ENCODE measurements around the gene PCNX1. TPM values are rescaled to one million over a fixed set of nuclear protein-coding genes. Genes with fewer than 3 reads are reported as not detected.
"Not testable (repeated sequence)": the region's sequence is repeated elsewhere in the genome, so short reads cannot be mapped to it uniquely, and the experiment has no call there.

Gene PCNX1
- polyA plus RNA-seq, 1 donor: 43.9 TPM

DNA sequence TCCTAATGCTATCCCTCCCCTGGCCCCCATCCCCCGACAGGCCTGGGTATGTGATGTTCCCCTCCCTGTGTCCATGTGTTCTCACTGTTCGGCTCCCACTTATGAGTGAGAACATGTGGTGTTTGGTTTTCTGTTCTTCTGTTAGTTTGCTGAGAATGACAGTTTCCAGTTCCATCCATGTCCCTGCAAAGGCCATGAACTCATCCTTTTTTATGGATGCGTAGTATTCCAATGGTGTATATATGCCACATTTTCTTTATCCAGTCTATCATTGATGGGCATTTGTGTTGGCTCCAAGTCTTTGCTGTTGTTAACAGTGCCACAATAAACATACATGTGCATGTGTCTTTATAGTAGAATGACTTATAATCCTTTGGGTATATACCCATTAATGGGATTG is 157.5 kb downstream of the PCNX1 start:
- not testable (repeated sequence) for H3K9me3 ChIP-seq (ENCODE audit: control insufficient read depth, low read depth, low read length); DNase-seq; H3K4me3 ChIP-seq (ENCODE audit: low read length); H3K27ac ChIP-seq (ENCODE audit: low read length); H3K27me3 ChIP-seq (ENCODE audit: control insufficient read depth, insufficient read depth, low read length); H3K4me1 ChIP-seq (ENCODE audit: control insufficient read depth, insufficient read depth, low read length)
- no CpG with 5 or more reads among the region's 3 CpGs for WGBS (ENCODE audit: insufficient coverage, low lambda C conversion rate)
- H3K36me3 ChIP-seq (ENCODE audit: control insufficient read depth, insufficient read depth, low read length): peaks cover 35% of the 10 kb centered on the region

DNA sequence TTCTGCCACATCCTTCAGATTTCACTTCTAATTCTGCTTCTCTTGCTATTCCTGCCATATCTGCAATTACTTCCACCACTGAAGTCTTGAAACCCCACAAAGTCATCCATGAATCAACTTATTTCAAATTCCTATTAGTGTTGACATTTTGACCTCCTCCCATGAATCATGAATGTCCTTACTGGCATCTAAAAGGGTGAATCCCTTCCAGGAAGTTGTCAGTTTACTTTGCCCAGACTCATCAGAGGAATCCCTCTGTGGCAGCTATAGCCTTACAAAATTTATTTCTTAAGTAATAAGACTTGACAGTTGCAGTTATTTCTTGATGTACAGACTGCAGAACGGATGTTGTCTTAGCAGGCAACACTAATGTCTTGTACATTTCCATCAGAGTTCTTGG is 162.9 kb downstream of the PCNX1 start:
- Histone ChIP-seq H3K36me3 (ENCODE audit: control insufficient read depth, insufficient read depth, low read length) (peaks cover 47% of the 10 kb centered on the region), H3K27ac (ENCODE audit: low read length) (no peak overlapping the region)
- 80% methylated on average over 1 of the region's 1 CpG for WGBS (ENCODE audit: insufficient coverage, low lambda C conversion rate)

DNA sequence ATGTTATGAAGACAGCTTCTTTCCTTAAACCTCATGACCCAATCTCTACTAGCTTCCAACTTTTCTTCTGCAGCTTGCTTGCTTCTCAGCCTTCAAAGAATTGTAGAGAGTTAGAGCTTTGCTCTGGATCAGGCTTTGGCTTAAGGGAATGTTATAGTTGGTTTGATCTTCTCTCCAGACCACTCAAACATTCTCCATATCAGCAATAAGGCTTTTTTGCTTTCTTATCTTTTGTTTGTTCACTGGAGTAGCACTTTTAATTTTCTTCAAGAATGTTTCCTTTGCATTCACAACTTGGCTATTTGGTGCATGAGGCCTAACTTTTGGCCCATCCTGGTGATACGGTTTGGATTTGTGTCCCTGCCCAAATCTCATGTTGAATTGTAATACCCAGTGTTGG is 163.8 kb downstream of the PCNX1 start:
- no peaks in the 10 kb centered on the region for H3K4me1 ChIP-seq (ENCODE audit: control insufficient read depth, insufficient read depth, low read length)
- no CpG with 5 or more reads among the region's 1 CpG for WGBS (ENCODE audit: insufficient coverage, low lambda C conversion rate)
- H3K27ac ChIP-seq (ENCODE audit: low read length): no peak overlapping the region
- no peak for DNase-seq
- H3K36me3 ChIP-seq (ENCODE audit: control insufficient read depth, insufficient read depth, low read length): peaks cover 53% of the 10 kb centered on the region
- H3K4me3 ChIP-seq (ENCODE audit: low read length): no peak overlapping the region
- H3K27me3 ChIP-seq (ENCODE audit: control insufficient read depth, insufficient read depth, low read length): no peaks in the 10 kb centered on the region
- H3K9me3 ChIP-seq (ENCODE audit: control insufficient read depth, low read depth, low read length): no peaks in the 10 kb centered on the region

More for the DNA sequence above, 162.9 kb downstream of the PCNX1 start:
- no peak overlapping the region for H3K4me3 ChIP-seq (ENCODE audit: low read length)
- H3K4me1 ChIP-seq (ENCODE audit: control insufficient read depth, insufficient read depth, low read length): no peaks in the 10 kb centered on the region
- no peaks in the 10 kb centered on the region for H3K27me3 ChIP-seq (ENCODE audit: control insufficient read depth, insufficient read depth, low read length)
- H3K9me3 ChIP-seq (ENCODE audit: control insufficient read depth, low read depth, low read length): no peaks in the 10 kb centered on the region
- no peak for DNase-seq

DNA sequence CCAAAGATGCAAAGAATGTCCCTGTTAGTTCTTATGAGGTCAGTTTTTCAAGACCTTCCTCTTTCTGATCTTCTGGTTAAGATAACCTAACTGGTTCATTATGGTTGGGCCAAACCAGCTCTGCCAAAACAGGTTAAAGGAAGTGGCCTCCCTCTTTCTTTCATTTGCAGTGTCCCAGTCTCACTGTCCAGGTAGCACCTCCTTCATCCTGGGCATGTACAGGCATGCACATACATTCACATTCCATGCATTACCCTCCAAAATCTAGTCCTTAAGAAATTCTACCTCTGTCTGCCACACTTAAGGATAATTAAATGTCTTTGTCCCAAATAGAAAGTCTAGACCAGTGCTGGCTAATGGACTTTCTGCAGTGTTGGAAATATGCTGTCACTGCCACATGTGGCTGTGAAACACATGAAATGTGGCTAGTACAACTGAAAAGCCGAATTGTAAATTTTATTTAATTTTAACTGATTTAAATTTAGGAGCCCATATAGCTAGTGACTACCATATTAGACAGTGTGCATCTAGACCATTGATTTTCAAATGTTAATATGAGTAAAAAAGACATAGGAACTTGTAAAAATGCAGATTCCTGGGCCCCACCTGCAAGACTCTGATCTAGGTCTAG is 169.3 kb downstream of the PCNX1 start:
- H3K9me3 ChIP-seq (ENCODE audit: control insufficient read depth, low read depth, low read length): peaks cover 3% of the 10 kb centered on the region
- H3K4me3 ChIP-seq (ENCODE audit: low read length): no peak overlapping the region
- no peaks in the 10 kb centered on the region for H3K27me3 ChIP-seq (ENCODE audit: control insufficient read depth, insufficient read depth, low read length)
- peaks cover 58% of the 10 kb centered on the region for H3K36me3 ChIP-seq (ENCODE audit: control insufficient read depth, insufficient read depth, low read length)
- H3K4me1 ChIP-seq (ENCODE audit: control insufficient read depth, insufficient read depth, low read length): no peaks in the 10 kb centered on the region
- H3K27ac ChIP-seq (ENCODE audit: low read length): no peak overlapping the region
- no CpG with 5 or more reads among the region's 1 CpG for WGBS (ENCODE audit: insufficient coverage, low lambda C conversion rate)
- no peak for DNase-seq

DNA sequence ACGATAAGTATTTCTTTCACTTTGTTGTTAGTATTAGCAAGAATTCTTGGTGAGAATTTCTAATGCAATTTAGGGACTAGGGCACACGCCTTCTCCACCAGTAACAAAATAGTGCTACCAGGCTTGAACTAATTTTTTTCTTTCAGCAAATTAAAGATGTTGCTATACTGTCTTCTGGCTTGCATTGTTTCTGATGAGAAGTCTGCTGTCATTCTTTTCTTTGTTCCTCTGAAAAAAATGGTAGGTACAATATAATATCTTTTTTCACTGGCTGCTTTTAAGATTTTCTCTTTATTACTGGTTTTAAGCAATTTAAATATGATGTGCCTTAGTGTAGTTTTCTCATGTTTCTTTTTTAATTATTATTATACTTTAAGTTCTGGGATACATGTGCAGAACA is 171.2 kb downstream of the PCNX1 start:
- H3K4me3 ChIP-seq (ENCODE audit: low read length): no peak overlapping the region
- no CpG with 5 or more reads among the region's 2 CpGs for WGBS (ENCODE audit: insufficient coverage, low lambda C conversion rate)
- no peaks in the 10 kb centered on the region for H3K4me1 ChIP-seq (ENCODE audit: control insufficient read depth, insufficient read depth, low read length)
- no peak overlapping the region for H3K27ac ChIP-seq (ENCODE audit: low read length)
- peaks cover 49% of the 10 kb centered on the region for H3K36me3 ChIP-seq (ENCODE audit: control insufficient read depth, insufficient read depth, low read length)
- H3K27me3 ChIP-seq (ENCODE audit: control insufficient read depth, insufficient read depth, low read length): no peaks in the 10 kb centered on the region
- peaks cover 3% of the 10 kb centered on the region for H3K9me3 ChIP-seq (ENCODE audit: control insufficient read depth, low read depth, low read length)
- DNase-seq: no peak

DNA sequence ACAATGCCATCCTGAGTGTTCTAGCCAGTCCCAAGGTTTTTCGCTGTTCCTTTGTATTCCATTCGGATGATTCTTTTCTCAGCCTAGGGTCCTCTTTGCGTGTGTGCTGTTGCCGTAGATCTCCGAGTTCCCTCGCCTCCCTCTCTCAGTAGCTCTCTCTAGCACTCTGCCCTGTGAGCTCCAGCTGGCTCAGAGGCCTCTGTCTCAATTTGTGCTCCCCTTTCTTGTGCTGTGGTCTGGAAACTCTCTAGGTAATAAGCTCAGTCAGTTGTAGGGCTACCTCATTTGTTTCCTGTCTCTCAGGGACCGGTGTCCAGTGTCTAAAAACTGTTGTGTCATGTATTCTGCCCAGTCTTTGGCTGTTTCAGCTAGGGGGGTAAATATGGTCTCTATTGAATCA is 179.3 kb downstream of the PCNX1 start:
- no peak overlapping the region for H3K4me3 ChIP-seq (ENCODE audit: low read length)
- peaks cover 38% of the 10 kb centered on the region for H3K36me3 ChIP-seq (ENCODE audit: control insufficient read depth, insufficient read depth, low read length)
- DNase-seq: no peak
- no peaks in the 10 kb centered on the region for H3K27me3 ChIP-seq (ENCODE audit: control insufficient read depth, insufficient read depth, low read length)
- no peaks in the 10 kb centered on the region for H3K9me3 ChIP-seq (ENCODE audit: control insufficient read depth, low read depth, low read length)
- no peak overlapping the region for H3K27ac ChIP-seq (ENCODE audit: low read length)
- no peaks in the 10 kb centered on the region for H3K4me1 ChIP-seq (ENCODE audit: control insufficient read depth, insufficient read depth, low read length)
- 85% methylated on average over 2 of the region's 7 CpGs for WGBS (ENCODE audit: insufficient coverage, low lambda C conversion rate)

DNA sequence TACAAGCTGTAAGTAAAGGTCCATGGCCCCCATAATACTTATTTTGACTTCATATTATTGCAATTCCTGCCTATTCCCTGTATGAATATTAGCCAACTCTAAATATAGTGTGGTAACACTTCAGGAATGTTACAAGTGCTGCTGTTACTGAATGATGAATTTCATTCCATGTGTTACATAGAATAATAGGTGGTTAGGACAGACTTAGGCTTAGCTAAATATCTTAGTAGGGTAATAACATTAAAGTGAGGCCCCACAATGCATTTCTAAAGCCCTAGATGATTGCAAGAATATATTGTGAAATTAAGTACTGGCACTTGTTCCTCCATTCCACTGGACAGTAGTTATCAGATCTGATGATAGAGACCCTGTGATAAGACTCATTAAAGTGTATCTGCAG is 182.7 kb downstream of the PCNX1 start:
- no peaks in the 10 kb centered on the region for H3K4me1 ChIP-seq (ENCODE audit: control insufficient read depth, insufficient read depth, low read length)
- no peak overlapping the region for H3K4me3 ChIP-seq (ENCODE audit: low read length)
- H3K27ac ChIP-seq (ENCODE audit: low read length): no peak overlapping the region
- no peak for DNase-seq
- H3K36me3 ChIP-seq (ENCODE audit: control insufficient read depth, insufficient read depth, low read length): peaks cover 55% of the 10 kb centered on the region
- H3K27me3 ChIP-seq (ENCODE audit: control insufficient read depth, insufficient read depth, low read length): no peaks in the 10 kb centered on the region
- no peaks in the 10 kb centered on the region for H3K9me3 ChIP-seq (ENCODE audit: control insufficient read depth, low read depth, low read length)

DNA sequence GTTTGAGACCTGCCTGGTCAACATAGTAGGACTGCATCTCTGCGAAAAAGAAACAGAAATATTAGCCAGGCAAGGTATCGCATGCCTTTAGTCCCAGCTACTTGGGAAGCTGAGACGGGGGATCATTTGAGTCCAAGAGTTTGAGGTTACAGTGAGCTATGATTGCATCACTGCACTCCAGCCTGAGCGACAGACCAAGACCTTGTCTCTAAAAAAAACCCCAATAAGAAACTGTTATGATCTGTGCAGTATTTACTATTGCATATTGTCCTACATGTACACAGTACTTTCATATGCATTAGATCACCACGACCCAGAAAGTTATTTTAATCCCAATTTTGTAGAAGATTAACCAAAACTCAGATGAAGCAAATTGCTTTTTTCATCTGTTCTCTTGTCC is 187.5 kb downstream of the PCNX1 start:
- H3K36me3 ChIP-seq (ENCODE audit: control insufficient read depth, insufficient read depth, low read length): peaks cover 29% of the 10 kb centered on the region
- no peaks in the 10 kb centered on the region for H3K9me3 ChIP-seq (ENCODE audit: control insufficient read depth, low read depth, low read length)
- DNase-seq: no peak
- H3K4me3 ChIP-seq (ENCODE audit: low read length): no peak overlapping the region
- no CpG with 5 or more reads among the region's 5 CpGs for WGBS (ENCODE audit: insufficient coverage, low lambda C conversion rate)
- no peak overlapping the region for H3K27ac ChIP-seq (ENCODE audit: low read length)
- no peaks in the 10 kb centered on the region for H3K27me3 ChIP-seq (ENCODE audit: control insufficient read depth, insufficient read depth, low read length)
- no peaks in the 10 kb centered on the region for H3K4me1 ChIP-seq (ENCODE audit: control insufficient read depth, insufficient read depth, low read length)

DNA sequence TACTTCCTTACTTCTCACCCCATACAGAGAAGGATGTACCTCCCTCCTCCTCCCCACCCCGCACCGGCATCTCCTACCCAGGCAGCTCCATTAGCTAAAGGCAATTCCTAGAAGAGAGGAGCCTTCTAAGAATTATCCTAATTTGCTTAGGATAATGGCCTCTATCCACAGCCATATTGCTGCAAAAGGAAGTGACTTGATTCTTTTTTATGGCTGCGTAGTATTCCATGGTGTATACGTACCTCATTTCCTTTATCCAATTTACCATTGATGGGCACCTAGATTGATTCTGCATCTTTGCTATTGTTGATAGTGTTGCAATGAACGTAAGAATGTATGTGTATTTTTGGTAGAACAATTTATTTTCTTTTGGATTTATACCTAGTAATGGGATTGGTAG is 189.7 kb downstream of the PCNX1 start:
- Histone ChIP-seq H3K9me3 (ENCODE audit: control insufficient read depth, low read depth, low read length) (no peaks in the 10 kb centered on the region), H3K27ac (ENCODE audit: low read length) (no peak overlapping the region), H3K36me3 (ENCODE audit: control insufficient read depth, insufficient read depth, low read length) (peaks cover 17% of the 10 kb centered on the region), H3K27me3 (ENCODE audit: control insufficient read depth, insufficient read depth, low read length) (no peaks in the 10 kb centered on the region), H3K4me3 (ENCODE audit: low read length) (no peak overlapping the region), H3K4me1 (ENCODE audit: control insufficient read depth, insufficient read depth, low read length) (no peaks in the 10 kb centered on the region)
- WGBS (ENCODE audit: insufficient coverage, low lambda C conversion rate): no CpG with 5 or more reads among the region's 5 CpGs
- DNase-seq: no peak

DNA sequence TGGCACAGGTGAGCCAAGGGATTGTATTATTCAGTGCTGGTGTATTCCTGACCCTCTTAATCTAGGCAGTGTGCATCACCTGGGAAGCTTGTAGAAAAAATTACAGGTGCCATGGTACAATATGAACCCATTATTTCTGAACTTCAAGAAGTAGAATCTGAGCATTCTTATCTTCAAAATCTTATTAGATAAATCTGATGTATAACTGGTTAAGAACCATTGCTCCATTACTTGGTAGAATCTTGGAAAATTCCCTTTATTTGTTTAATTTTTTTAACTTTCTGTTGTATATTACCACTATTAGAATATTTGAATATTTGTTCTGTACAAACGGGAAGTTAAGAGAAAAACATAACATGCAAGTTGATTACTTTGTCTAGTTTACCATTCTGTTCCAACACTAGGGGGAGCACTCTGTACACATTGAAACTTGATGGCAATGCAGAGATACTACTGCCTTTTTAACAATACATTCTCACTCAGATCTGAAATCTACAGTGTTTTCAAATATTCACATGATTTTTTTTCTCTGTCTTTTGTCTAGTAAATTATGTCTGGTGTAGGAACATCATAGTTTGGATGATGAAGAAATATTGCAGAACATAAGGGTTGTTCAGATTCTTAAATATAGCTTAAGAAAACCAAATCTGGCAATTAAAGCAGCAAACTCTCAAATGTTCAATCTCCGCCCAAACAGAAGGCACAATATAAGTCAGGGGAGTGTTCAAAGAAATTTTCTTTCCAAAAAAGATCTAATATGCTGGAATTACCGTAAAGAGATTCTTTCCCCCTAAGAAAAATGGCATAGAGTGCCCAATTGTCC is 196.6 kb downstream of the PCNX1 start:
- WGBS (ENCODE audit: insufficient coverage, low lambda C conversion rate): 86% methylated on average over 1 of the region's 3 CpGs
- no peak overlapping the region for H3K4me3 ChIP-seq (ENCODE audit: low read length)
- no peaks in the 10 kb centered on the region for H3K27me3 ChIP-seq (ENCODE audit: control insufficient read depth, insufficient read depth, low read length)
- H3K27ac ChIP-seq (ENCODE audit: low read length): no peak overlapping the region
- DNase-seq: peak; percentile 47 to 55
- H3K4me1 ChIP-seq (ENCODE audit: control insufficient read depth, insufficient read depth, low read length): no peaks in the 10 kb centered on the region
- no peaks in the 10 kb centered on the region for H3K9me3 ChIP-seq (ENCODE audit: control insufficient read depth, low read depth, low read length)
- H3K36me3 ChIP-seq (ENCODE audit: control insufficient read depth, insufficient read depth, low read length): peaks cover 30% of the 10 kb centered on the region

DNA sequence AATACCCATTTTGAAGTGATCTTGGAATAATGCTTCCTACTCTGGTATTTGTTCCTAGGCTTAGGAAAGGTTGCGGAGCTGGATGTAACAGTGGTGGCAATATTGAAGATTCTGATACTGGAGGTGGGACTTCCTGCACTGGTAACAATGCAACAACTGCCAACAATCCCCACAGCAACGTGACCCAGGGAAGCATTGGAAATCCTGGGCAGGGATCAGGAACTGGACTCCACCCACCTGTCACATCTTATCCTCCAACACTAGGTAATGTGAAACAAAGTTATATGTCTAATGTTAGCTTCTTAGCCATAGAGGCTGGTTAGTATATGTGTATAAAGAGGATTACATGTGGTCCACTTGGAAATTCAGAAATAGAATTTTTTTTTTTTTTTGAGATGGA is 197.9 kb downstream of the PCNX1 start:
- WGBS (ENCODE audit: insufficient coverage, low lambda C conversion rate): no CpG with 5 or more reads among the region's 2 CpGs
- Histone ChIP-seq H3K4me3 (ENCODE audit: low read length) (no peak overlapping the region), H3K9me3 (ENCODE audit: control insufficient read depth, low read depth, low read length) (no peaks in the 10 kb centered on the region), H3K27ac (ENCODE audit: low read length) (no peak overlapping the region), H3K4me1 (ENCODE audit: control insufficient read depth, insufficient read depth, low read length) (no peaks in the 10 kb centered on the region), H3K27me3 (ENCODE audit: control insufficient read depth, insufficient read depth, low read length) (no peaks in the 10 kb centered on the region), H3K36me3 (ENCODE audit: control insufficient read depth, insufficient read depth, low read length) (peaks cover 41% of the 10 kb centered on the region)
- no peak for DNase-seq

All from large intestine (tissue), 3 donors.